ENCODE results near the gene ZFP92. TPM values are rescaled to one million over a fixed set of nuclear protein-coding genes. Genes with fewer than 3 reads are reported as not detected.
"Not testable (repeated sequence)": the region's sequence is repeated elsewhere in the genome, so short reads cannot be mapped to it uniquely, and the experiment has no call there.

Gene ZFP92
- total RNA-seq, 4 donors from 2014 or later: 1.5 to 3.8 (median 2.0) TPM

DNA sequence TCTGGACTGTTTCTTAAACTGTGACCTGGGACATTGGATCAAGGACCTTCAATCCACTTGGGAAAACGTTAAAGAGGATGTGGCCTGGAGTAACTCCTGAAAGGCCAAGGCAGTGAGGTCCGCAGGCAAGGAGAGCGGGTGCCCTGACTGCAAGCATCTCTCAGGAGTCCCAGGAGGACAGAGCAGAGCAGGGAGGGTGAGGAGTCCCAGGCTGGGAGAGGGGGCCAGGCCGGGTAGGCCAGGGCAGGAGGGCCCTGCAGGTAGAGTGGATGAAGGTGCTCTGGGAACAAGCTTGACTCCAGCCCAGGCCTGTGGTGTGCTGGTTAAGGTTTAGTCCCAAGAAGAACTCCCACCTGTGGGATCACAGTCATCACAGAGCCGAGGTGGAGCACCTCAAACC lies 23.9 kb upstream of the ZFP92 start:
- H3K4me1 ChIP-seq: no peaks in the 10 kb centered on the region
- H3K4me3 ChIP-seq: no peak overlapping the region
- no peaks in the 10 kb centered on the region for H3K9me3 ChIP-seq
- H3K27ac ChIP-seq: no peak overlapping the region
- H3K36me3 ChIP-seq: no peaks in the 10 kb centered on the region
- ATAC-seq: no peak
- TF ChIP-seq CTCF (IDR thresholded peaks at IDR 0.05): no peak
- TF ChIP-seq POLR2AphosphoS5 (IDR thresholded peaks at IDR 0.05): no peak
- no peak for TF ChIP-seq POLR2A (IDR thresholded peaks at IDR 0.05)
- no peak for TF ChIP-seq EP300 (IDR thresholded peaks at IDR 0.05)
- H3K27me3 ChIP-seq: no peaks in the 10 kb centered on the region
- 20% methylated on average over 2 of the region's 5 CpGs; no CpG with 5 or more reads in 1 of the 2 donors for WGBS, 2 donors (ENCODE audit: low coverage in 1 of 2)

- H3K27me3 ChIP-seq: no peaks in the 10 kb centered on the region
- H3K4me3 ChIP-seq: no peak overlapping the region
- WGBS, 2 donors (ENCODE audit: low coverage in 1 of 2): no CpG with 5 or more reads among the region's 10 CpGs
- H3K27ac ChIP-seq: no peak overlapping the region
- no peaks in the 10 kb centered on the region for H3K36me3 ChIP-seq
- no peaks in the 10 kb centered on the region for H3K9me3 ChIP-seq
- no peaks in the 10 kb centered on the region for H3K4me1 ChIP-seq
- TF ChIP-seq POLR2AphosphoS5 (IDR thresholded peaks at IDR 0.05) (no peak), EP300 (IDR thresholded peaks at IDR 0.05) (no peak), POLR2A (IDR thresholded peaks at IDR 0.05) (no peak), CTCF (IDR thresholded peaks at IDR 0.05) (no peak)
- no peak for ATAC-seq
Measured at GRCh38 chrX:153387987-153388721, 23.1 kb upstream of the ZFP92 start.

DNA sequence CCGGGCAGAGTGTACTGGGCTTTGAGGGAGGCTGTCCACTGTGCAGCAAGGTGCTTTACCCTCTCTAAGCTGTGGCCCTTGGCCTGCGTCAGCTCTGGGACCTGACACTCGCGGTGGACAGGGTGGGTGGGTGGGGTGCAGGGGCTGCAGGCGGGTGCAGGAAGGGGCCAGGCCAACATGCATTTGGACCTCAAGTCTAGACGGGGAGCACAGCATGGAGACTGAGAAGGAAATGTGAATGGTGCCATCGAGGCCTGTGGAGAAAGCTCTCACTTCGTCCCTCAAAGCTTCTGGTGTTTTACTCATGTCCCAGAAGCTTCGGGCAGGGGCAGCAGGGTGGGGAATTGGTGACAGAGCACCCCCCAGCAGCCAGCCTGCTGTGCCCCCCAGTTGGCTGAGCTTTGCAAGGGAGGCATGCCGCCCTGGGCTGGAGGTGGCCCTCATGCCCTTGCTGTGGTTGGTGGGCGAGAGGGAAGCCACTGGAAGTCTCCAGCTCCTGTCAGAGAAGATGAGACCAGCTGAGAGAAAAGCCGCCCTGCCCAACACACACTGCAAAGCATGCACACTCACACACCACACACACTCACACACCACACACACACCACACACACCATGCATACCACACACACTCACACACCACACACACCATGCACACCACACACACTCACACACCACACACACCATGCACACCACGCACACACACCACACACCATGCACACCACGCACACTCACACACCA lies 22.4 kb upstream of the ZFP92 start:
- ATAC-seq: no peak
- Histone ChIP-seq H3K36me3 (no peaks in the 10 kb centered on the region), H3K4me1 (no peaks in the 10 kb centered on the region), H3K9me3 (no peaks in the 10 kb centered on the region), H3K4me3 (no peak overlapping the region), H3K27ac (no peak overlapping the region), H3K27me3 (no peaks in the 10 kb centered on the region)
- WGBS, 2 donors (ENCODE audit: low coverage in 1 of 2): 83 to 85% methylated on average over 1 to 4 of the region's 14 CpGs
- no peak for TF ChIP-seq CTCF (IDR thresholded peaks at IDR 0.05)
- no peak for TF ChIP-seq EP300 (IDR thresholded peaks at IDR 0.05)
- no peak for TF ChIP-seq POLR2AphosphoS5 (IDR thresholded peaks at IDR 0.05)
- TF ChIP-seq POLR2A (IDR thresholded peaks at IDR 0.05): no peak

GRCh38 chrX:153389460-153389768 lies 21.9 kb upstream of the ZFP92 start:
- not testable (repeated sequence) for H3K4me3 ChIP-seq, H3K27me3 ChIP-seq, H3K27ac ChIP-seq, ATAC-seq, H3K9me3 ChIP-seq, H3K4me1 ChIP-seq, H3K36me3 ChIP-seq
- 61 to 82% methylated on average over 3 to 6 of the region's 6 CpGs for WGBS, 2 donors (ENCODE audit: low coverage in 1 of 2)

GRCh38 chrX:153392642-153393321 lies 18.5 kb upstream of the ZFP92 start:
- Histone ChIP-seq H3K27me3 (peaks cover 5% of the 10 kb centered on the region), H3K9me3 (no peaks in the 10 kb centered on the region), H3K4me3 (no peak overlapping the region), H3K4me1 (no peaks in the 10 kb centered on the region), H3K36me3 (no peaks in the 10 kb centered on the region), H3K27ac (no peak overlapping the region)
- no peak for TF ChIP-seq POLR2A (IDR thresholded peaks at IDR 0.05)
- no peak for TF ChIP-seq EP300 (IDR thresholded peaks at IDR 0.05)
- ATAC-seq: no peak
- WGBS, 2 donors (ENCODE audit: low coverage in 1 of 2): 100% methylated on average over 2 of the region's 16 CpGs; no CpG with 5 or more reads in 1 of the 2 donors

Measured in gastroesophageal sphincter (tissue), 4 donors.